GM18498 (cell line): ENCODE results near the gene SLC2A5.
"Not testable (repeated sequence)": the region's sequence is repeated elsewhere in the genome, so short reads cannot be mapped to it uniquely, and the experiment has no call there.

Experiments
- ATAC-seq: cut with Tn5 transposase; IDR thresholded peaks from one replicate; pipeline ENCODE4 v1.9.1; 2021; ENCODE audit warnings: mild to moderate bottlenecking, moderate library complexity; ENCODE audit not compliant: unreplicated experiment

SLC2A5 gene

GRCh38 chr1:9069326-9070100, at the start of gene SLC2A5:
TSS of gene SLC2A5 (minus strand) at chr1:9069635. CDS start at chr1:9069536, 99 bp downstream.
- ATAC-seq, result peak; percentile 90

GRCh38 chr1:9118186-9118585, 48.8 kb upstream of the SLC2A5 start:
- ATAC-seq, result no peak

GRCh38 chr1:9115351-9116205, 46.1 kb upstream of the SLC2A5 start:
- ATAC-seq, result no peak

- ATAC-seq, result no peak
Measured at GRCh38 chr1:9112961-9113880, 43.8 kb upstream of the SLC2A5 start.

- ATAC-seq, result no peak
Measured at GRCh38 chr1:9111957-9112356, 42.5 kb upstream of the SLC2A5 start.

- ATAC-seq, result no peak
Measured at GRCh38 chr1:9111357-9111691, 41.9 kb upstream of the SLC2A5 start.

GRCh38 chr1:9110669-9111356, 41.4 kb upstream of the SLC2A5 start:
- no peak for ATAC-seq

- no peak for ATAC-seq
Measured at GRCh38 chr1:9108056-9108665, 38.7 kb upstream of the SLC2A5 start.

- no peak for ATAC-seq
Measured at GRCh38 chr1:9107136-9107535, 37.7 kb upstream of the SLC2A5 start.

GRCh38 chr1:9106286-9106685, 36.9 kb upstream of the SLC2A5 start:
- ATAC-seq, result no peak

- ATAC-seq, result no peak
Measured at GRCh38 chr1:9105336-9105867, 36.0 kb upstream of the SLC2A5 start.

- ATAC-seq, result no peak
Measured at GRCh38 chr1:9101510-9102146, 32.2 kb upstream of the SLC2A5 start.

- ATAC-seq, result no peak
Measured at GRCh38 chr1:9100471-9101043, 31.1 kb upstream of the SLC2A5 start.

- no peak for ATAC-seq
Measured at GRCh38 chr1:9099555-9099954, 30.1 kb upstream of the SLC2A5 start.

- no peak for ATAC-seq
Measured at GRCh38 chr1:9097947-9098705, 28.7 kb upstream of the SLC2A5 start.

- no peak for ATAC-seq
Measured at GRCh38 chr1:9095818-9096217, 26.4 kb upstream of the SLC2A5 start.

GRCh38 chr1:9093996-9094595, 24.7 kb upstream of the SLC2A5 start:
- ATAC-seq, result not testable (repeated sequence)

- no peak for ATAC-seq
Measured at GRCh38 chr1:9093581-9093980, 24.1 kb upstream of the SLC2A5 start.
